Keratinocyte (primary cell): ENCODE measurements around the gene RTBDN. TPM values are rescaled to one million over a fixed set of nuclear protein-coding genes. Genes with fewer than 3 reads are reported as not detected.
"Not testable (repeated sequence)": the region's sequence is repeated elsewhere in the genome, so short reads cannot be mapped to it uniquely, and the experiment has no call there.

Experiments
- DNase-seq: peaks from one replicate; pipeline ENCODE4 v3.0.0-alpha.2; 2011; ENCODE audit warnings: low read depth, missing footprints, low spot score
- FAIRE-seq: peaks from 2 replicates; lab custom pipeline; 2011; peaks lifted over from hg19 to GRCh38; lab: Jason Lieb, UNC
- H2AFZ ChIP-seq: 2 replicates; pipeline ENCODE4 v1.6.0; 2012; ENCODE audit warnings: low read length, control low read depth, inconsistent platforms; ENCODE audit not compliant: control insufficient read depth
- H3K27ac ChIP-seq: 2 replicates; pipeline ENCODE4 v1.5.1; 2011; ENCODE audit warnings: low read length; ENCODE audit not compliant: control insufficient read depth, insufficient read depth
- H3K27me3 ChIP-seq: 3 replicates; pipeline ENCODE4 v1.6.0; 2011; ENCODE audit warnings: low read length; ENCODE audit not compliant: control insufficient read depth, insufficient read depth; ENCODE audit errors: extremely low read depth
- H3K36me3 ChIP-seq, 2 experiments: 2 replicates in 1 of 2; 3 replicates in 1 of 2; pipeline ENCODE4 v1.5.1; 2011; ENCODE audit warnings: low read length in 2 of 2, mild to moderate bottlenecking in 1 of 2; ENCODE audit not compliant: control insufficient read depth in 2 of 2, insufficient read depth in 2 of 2; ENCODE audit errors: extremely low read depth in 1 of 2
- H3K4me1 ChIP-seq: 3 replicates; pipeline ENCODE4 v1.5.1; 2011; ENCODE audit warnings: low read length; ENCODE audit not compliant: control insufficient read depth, insufficient read depth; ENCODE audit errors: extremely low read depth
- H3K4me2 ChIP-seq: 3 replicates; pipeline ENCODE4 v1.6.0; 2011; ENCODE audit warnings: low read depth, low read length; ENCODE audit not compliant: control insufficient read depth, insufficient read depth; ENCODE audit errors: extremely low read depth
- H3K4me3 ChIP-seq, 3 experiments: fragments of 200-600 bp in 1 of 3; sonication (generic) in 1 of 3; 2 replicates in 2 of 3; 3 replicates in 1 of 3; pipeline ENCODE4 v1.5.1; 2011 to 2016; ENCODE audit warnings: low read length in 3 of 3, mild to moderate bottlenecking in 3 of 3, control low read depth in 2 of 3, inconsistent platforms in 1 of 3, low read depth in 1 of 3, mixed read lengths in 1 of 3, mixed run types in 1 of 3, moderate library complexity in 1 of 3; ENCODE audit not compliant: control insufficient read depth in 2 of 3, insufficient read depth in 2 of 3; ENCODE audit errors: extremely low read depth in 1 of 3
- H3K79me2 ChIP-seq: 2 replicates; pipeline ENCODE4 v1.6.0; 2012; ENCODE audit warnings: low read length; ENCODE audit not compliant: control insufficient read depth, insufficient read depth
- H3K9ac ChIP-seq: 3 replicates; pipeline ENCODE4 v1.6.0; 2011; ENCODE audit warnings: low read length; ENCODE audit not compliant: control insufficient read depth, insufficient read depth; ENCODE audit errors: extremely low read depth
- H3K9me1 ChIP-seq: 3 replicates; pipeline ENCODE4 v1.6.0; 2011; ENCODE audit warnings: low read length; ENCODE audit not compliant: control insufficient read depth, insufficient read depth; ENCODE audit errors: extremely low read depth
- H3K9me3 ChIP-seq: 2 replicates; pipeline ENCODE4 v1.5.1; 2012; ENCODE audit warnings: low read depth, low read length; ENCODE audit not compliant: control insufficient read depth
- H4K20me1 ChIP-seq: 3 replicates; pipeline ENCODE4 v1.6.0; 2011; ENCODE audit warnings: low read length; ENCODE audit not compliant: control insufficient read depth, insufficient read depth; ENCODE audit errors: extremely low read depth
- CTCF ChIP-seq, 3 experiments: IDR thresholded peaks in 1 of 3; conservative IDR thresholded peaks in 1 of 3; optimal IDR thresholded peaks in 1 of 3; 2 replicates in 2 of 3; 3 replicates in 1 of 3; pipeline versions ENCODE3 to v1.5.1; 2011; ENCODE audit warnings: low read length in 3 of 3, mild to moderate bottlenecking in 3 of 3, moderate library complexity in 2 of 3, control low read depth in 1 of 3, inconsistent platforms in 1 of 3; ENCODE audit not compliant: insufficient read depth in 2 of 3; ENCODE audit errors: extremely low read depth in 1 of 3
- EZH2 ChIP-seq: IDR thresholded peaks from one replicate; pipeline ENCODE4 v1.6.1; 2012; ENCODE audit warnings: inconsistent platforms, mild to moderate bottlenecking, low read length, moderate library complexity
- dilution Hi-C: fragments of 300-500 bp; cut with MboI; formaldehyde crosslinking; loops from one replicate; pipeline ENCODE4 v1.7.0; 2020; ENCODE audit warnings: low sequenced_read_pairs; ENCODE audit not compliant: extremely low pct_ligation_motif_present
- polyA plus RNA-seq, 5 experiments: library from polyadenylated mRNA; depleted of rRNA in 3 of 5; stranded (reverse) in 3 of 5; stranded (forward) in 1 of 5; unstranded in 1 of 5; fragments of >200 nt; gene quantifications; 1 replicate in 1 of 5; 2 replicates in 3 of 5; 3 replicates in 1 of 5; pipeline versions ENCODE4 v1.2.1 to v1.2.3, GENCODE V29; 2011 to 2012; ENCODE audit warnings: missing spikeins in 2 of 5, low read depth in 1 of 5, low replicate concordance in 1 of 5

Gene RTBDN
- polyA plus RNA-seq, 1 donor (not counting 4 experiments of a cell fraction or from before 2014, with no cell fraction given): not detected

DNA sequence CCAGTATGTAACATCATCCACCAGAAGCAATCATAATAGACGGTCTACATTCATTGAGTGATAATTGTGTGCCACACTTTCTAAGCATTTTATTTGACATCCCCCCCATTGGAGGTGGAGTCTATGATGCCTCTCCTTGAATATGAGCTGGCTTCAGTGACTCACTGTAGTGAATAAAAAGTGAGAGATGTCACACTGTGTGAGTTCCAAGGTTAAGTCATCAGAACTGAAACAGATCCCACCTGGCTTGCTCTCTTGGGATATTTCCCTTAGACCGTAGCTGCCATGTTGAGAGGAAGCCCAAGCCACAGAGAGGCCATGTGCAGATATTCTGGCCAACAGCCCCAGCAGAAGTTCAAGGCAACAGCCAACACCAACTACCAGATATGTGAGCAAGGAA lies 12.6 kb downstream of the RTBDN start:
- no peak overlapping the region for H3K27ac ChIP-seq
- TF ChIP-seq EZH2 (no peak), CTCF (optimal IDR thresholded peaks at IDR 0.05 in 1 of 3, IDR thresholded peaks at IDR 0.05 in 1 of 3, conservative IDR thresholded peaks at IDR 0.05 in 1 of 3; ENCODE audit: extremely low read depth in 1 of 3, insufficient read depth in 2 of 3, low read length in 3 of 3) (no peak)
- H3K4me2 ChIP-seq: no peak overlapping the region
- H3K9me1 ChIP-seq: no peaks in the 10 kb centered on the region
- no peaks in the 10 kb centered on the region for H3K4me1 ChIP-seq
- no peaks in the 10 kb centered on the region for H3K79me2 ChIP-seq
- no peak overlapping the region for H3K4me3 ChIP-seq
- no peaks in the 10 kb centered on the region for H3K27me3 ChIP-seq
- dilution Hi-C loops: no loop called here
- no peaks in the 10 kb centered on the region for H3K9me3 ChIP-seq
- no peak for DNase-seq
- FAIRE-seq: no peak
- no peaks in the 10 kb centered on the region for H3K36me3 ChIP-seq
- H4K20me1 ChIP-seq: no peaks in the 10 kb centered on the region
- H2AFZ ChIP-seq: no peak overlapping the region
- no peak overlapping the region for H3K9ac ChIP-seq

DNA sequence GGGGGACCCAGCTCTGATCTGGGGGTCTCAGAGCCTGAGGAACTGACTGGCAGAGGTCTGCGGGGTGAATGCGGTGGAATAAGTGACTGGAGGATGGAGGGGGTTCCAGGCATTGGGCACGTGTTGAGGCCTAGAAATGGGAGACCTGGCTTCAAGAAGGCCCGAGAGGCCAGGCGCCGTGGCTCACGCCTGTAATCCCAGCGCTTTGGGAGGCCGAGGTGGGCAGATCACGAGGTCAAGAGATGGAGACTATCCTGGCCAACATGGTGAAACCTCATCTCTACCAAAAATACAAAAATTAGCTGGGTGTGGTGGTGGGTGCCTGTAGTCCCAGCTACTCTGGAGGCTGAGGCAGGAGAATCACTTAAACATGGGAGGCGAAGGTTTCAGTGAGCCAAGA lies 16.6 kb downstream of the RTBDN start:
- H3K79me2 ChIP-seq, H3K4me3 ChIP-seq, H4K20me1 ChIP-seq, H3K9me1 ChIP-seq, FAIRE-seq, dilution Hi-C loops, H3K27ac ChIP-seq, H2AFZ ChIP-seq, H3K9me3 ChIP-seq, H3K4me1 ChIP-seq, H3K9ac ChIP-seq, DNase-seq, H3K4me2 ChIP-seq, H3K36me3 ChIP-seq, H3K27me3 ChIP-seq: not testable (repeated sequence)

GRCh38 chr19:12817188-12817587 lies 17.2 kb downstream of the RTBDN start:
- dilution Hi-C loops, H3K27me3 ChIP-seq, H3K4me1 ChIP-seq, H3K27ac ChIP-seq, H3K79me2 ChIP-seq, H3K4me2 ChIP-seq, H4K20me1 ChIP-seq, H3K9me1 ChIP-seq, H3K4me3 ChIP-seq, H3K9ac ChIP-seq, H3K36me3 ChIP-seq, DNase-seq, FAIRE-seq, H3K9me3 ChIP-seq, H2AFZ ChIP-seq: not testable (repeated sequence)
